ENCODE data around the gene PRF1. TPM values are rescaled to one million over a fixed set of nuclear protein-coding genes. Genes with fewer than 3 reads are reported as not detected.

Gene PRF1
- polyA plus RNA-seq, 1 donor (not counting 4 experiments of a cell fraction or from before 2014, with no cell fraction given), result not detected

- Histone ChIP-seq H4K20me1 (ENCODE audit: control insufficient read depth, extremely low read depth, insufficient read depth, low read length) (no peaks in the 10 kb centered on the region), H3K27me3 (ENCODE audit: control insufficient read depth, extremely low read depth, insufficient read depth, low read length) (peaks cover 9% of the 10 kb centered on the region), H3K9ac (ENCODE audit: control insufficient read depth, extremely low read depth, insufficient read depth, low read length) (no peak overlapping the region), H3K4me3 (ENCODE audit: control insufficient read depth in 2 of 3, extremely low read depth in 1 of 3, insufficient read depth in 2 of 3, low read depth in 1 of 3, low read length in 3 of 3) (no peak overlapping the region), H3K4me2 (ENCODE audit: control insufficient read depth, extremely low read depth, insufficient read depth, low read depth, low read length) (no peak overlapping the region), H3K27ac (ENCODE audit: control insufficient read depth, insufficient read depth, low read length) (no peak overlapping the region), H3K4me1 (ENCODE audit: control insufficient read depth, extremely low read depth, insufficient read depth, low read length) (no peaks in the 10 kb centered on the region), H3K36me3 (ENCODE audit: control insufficient read depth in 2 of 2, extremely low read depth in 1 of 2, insufficient read depth in 2 of 2, low read length in 2 of 2) (no peaks in the 10 kb centered on the region), H3K79me2 (ENCODE audit: control insufficient read depth, insufficient read depth, low read length) (no peaks in the 10 kb centered on the region), H2AFZ (ENCODE audit: control insufficient read depth, low read length) (no peak overlapping the region), H3K9me1 (ENCODE audit: control insufficient read depth, extremely low read depth, insufficient read depth, low read length) (no peaks in the 10 kb centered on the region), H3K9me3 (ENCODE audit: control insufficient read depth, low read depth, low read length) (no peaks in the 10 kb centered on the region)
- FAIRE-seq (no peak), DNase-seq (ENCODE audit: low read depth, low spot score) (no peak)
- TF ChIP-seq EZH2 (IDR thresholded peaks at IDR 0.05; ENCODE audit: low read length), result no peak
- no peak for TF ChIP-seq CTCF (optimal IDR thresholded peaks at IDR 0.05 in 1 of 3, IDR thresholded peaks at IDR 0.05 in 1 of 3, conservative IDR thresholded peaks at IDR 0.05 in 1 of 3; ENCODE audit: extremely low read depth in 1 of 3, insufficient read depth in 2 of 3, low read length in 3 of 3)
- dilution Hi-C loops (cut with MboI; ENCODE audit: extremely low pct_ligation_motif_present, low sequenced_read_pairs), result no loop called here
These were observed 38.3 kb downstream of the PRF1 start for GRCh38 chr10:70564113-70564725.

GRCh38 chr10:70563230-70563629 is 39.3 kb downstream of the PRF1 start:
- Histone ChIP-seq H3K4me1 (ENCODE audit: control insufficient read depth, extremely low read depth, insufficient read depth, low read length) (no peaks in the 10 kb centered on the region), H3K9ac (ENCODE audit: control insufficient read depth, extremely low read depth, insufficient read depth, low read length) (no peak overlapping the region), H3K9me3 (ENCODE audit: control insufficient read depth, low read depth, low read length) (no peaks in the 10 kb centered on the region), H3K36me3 (ENCODE audit: control insufficient read depth in 2 of 2, extremely low read depth in 1 of 2, insufficient read depth in 2 of 2, low read length in 2 of 2) (no peaks in the 10 kb centered on the region), H3K4me3 (ENCODE audit: control insufficient read depth in 2 of 3, extremely low read depth in 1 of 3, insufficient read depth in 2 of 3, low read depth in 1 of 3, low read length in 3 of 3) (no peak overlapping the region), H4K20me1 (ENCODE audit: control insufficient read depth, extremely low read depth, insufficient read depth, low read length) (no peaks in the 10 kb centered on the region), H3K4me2 (ENCODE audit: control insufficient read depth, extremely low read depth, insufficient read depth, low read depth, low read length) (no peak overlapping the region), H3K27ac (ENCODE audit: control insufficient read depth, insufficient read depth, low read length) (no peak overlapping the region), H3K79me2 (ENCODE audit: control insufficient read depth, insufficient read depth, low read length) (no peaks in the 10 kb centered on the region), H3K27me3 (ENCODE audit: control insufficient read depth, extremely low read depth, insufficient read depth, low read length) (peaks cover 9% of the 10 kb centered on the region), H2AFZ (ENCODE audit: control insufficient read depth, low read length) (no peak overlapping the region), H3K9me1 (ENCODE audit: control insufficient read depth, extremely low read depth, insufficient read depth, low read length) (no peaks in the 10 kb centered on the region)
- FAIRE-seq, result no peak
- dilution Hi-C loops (cut with MboI; ENCODE audit: extremely low pct_ligation_motif_present, low sequenced_read_pairs), result no loop called here
- TF ChIP-seq CTCF (optimal IDR thresholded peaks at IDR 0.05 in 1 of 3, IDR thresholded peaks at IDR 0.05 in 1 of 3, conservative IDR thresholded peaks at IDR 0.05 in 1 of 3; ENCODE audit: extremely low read depth in 1 of 3, insufficient read depth in 2 of 3, low read length in 3 of 3), result no peak
- no peak for TF ChIP-seq EZH2 (IDR thresholded peaks at IDR 0.05; ENCODE audit: low read length)
- DNase-seq (ENCODE audit: low read depth, low spot score), result no peak

Measured in keratinocyte (primary cell).